GM21381 (cell line): ENCODE data around the gene UVRAG.
A peak's percentile ranks its signal among the peaks of the same experiment; 100 is the strongest.
"Not testable (repeated sequence)": the region's sequence is repeated elsewhere in the genome, so short reads cannot be mapped to it uniquely, and the experiment has no call there.

Source experiments
- ATAC-seq: cut with Tn5 transposase; IDR thresholded peaks from one replicate; pipeline ENCODE4 v1.9.1; 2021; ENCODE audit warnings: mild to moderate bottlenecking, moderate library complexity; ENCODE audit not compliant: unreplicated experiment

Gene UVRAG

GRCh38 chr11:75910426-75911145, 95.6 kb downstream of the UVRAG start:
- no peak for ATAC-seq

GRCh38 chr11:75911459-75911858, 96.4 kb downstream of the UVRAG start:
- no peak for ATAC-seq

GRCh38 chr11:75913984-75914383, 99.0 kb downstream of the UVRAG start:
- ATAC-seq: no peak

- ATAC-seq: no peak
Observed at GRCh38 chr11:75916882-75917281, 101.9 kb downstream of the UVRAG start.

- no peak for ATAC-seq
Observed at GRCh38 chr11:75918331-75918730, 103.3 kb downstream of the UVRAG start.

GRCh38 chr11:75919525-75919924, 104.5 kb downstream of the UVRAG start:
- no peak for ATAC-seq

GRCh38 chr11:75920848-75921247, 105.8 kb downstream of the UVRAG start:
- ATAC-seq: no peak

GRCh38 chr11:75921808-75922207, 106.8 kb downstream of the UVRAG start:
- ATAC-seq: no peak

- no peak for ATAC-seq
Observed at GRCh38 chr11:75924966-75925784, 110.2 kb downstream of the UVRAG start.

- ATAC-seq: no peak
Observed at GRCh38 chr11:75925785-75926164, 110.8 kb downstream of the UVRAG start.

- ATAC-seq: no peak
Observed at GRCh38 chr11:75929706-75930105, 114.7 kb downstream of the UVRAG start.

- ATAC-seq: no peak
Observed at GRCh38 chr11:75930534-75930933, 115.5 kb downstream of the UVRAG start.

GRCh38 chr11:75931124-75931523, 116.1 kb downstream of the UVRAG start:
- no peak for ATAC-seq

GRCh38 chr11:75933736-75934135, 118.7 kb downstream of the UVRAG start:
- ATAC-seq: not testable (repeated sequence)

GRCh38 chr11:75934851-75935250, 119.8 kb downstream of the UVRAG start:
- no peak for ATAC-seq

GRCh38 chr11:75938543-75938942, 123.5 kb downstream of the UVRAG start:
- no peak for ATAC-seq

- ATAC-seq: no peak
Observed at GRCh38 chr11:75939516-75939915, 124.5 kb downstream of the UVRAG start.

GRCh38 chr11:75939992-75940391, 125.0 kb downstream of the UVRAG start:
- peak; percentile 52 for ATAC-seq

- no peak for ATAC-seq
Observed at GRCh38 chr11:75940911-75941310, 125.9 kb downstream of the UVRAG start.

GRCh38 chr11:75944515-75944914, 129.5 kb downstream of the UVRAG start:
- no peak for ATAC-seq

- no peak for ATAC-seq
Observed at GRCh38 chr11:75945446-75945845, 130.4 kb downstream of the UVRAG start.

GRCh38 chr11:75945947-75946346, 130.9 kb downstream of the UVRAG start:
- no peak for ATAC-seq
